PC-3 (cell line): Measurements from ENCODE around the gene APCDD1. TPM values are rescaled to one million over a fixed set of nuclear protein-coding genes. Genes with fewer than 3 reads are reported as not detected.

Experiments used
- ATAC-seq: fragments of 200-7000 bp; cut with Tn5 transposase; 2 replicates; pipeline ENCODE4 v1.9.1; 2020; ENCODE audit warnings: mild to moderate bottlenecking, moderate library complexity
- BruUV-seq: library from RNA; stranded (reverse); fragments of 400-500 nt; replicated peaks from 2 replicates; lab custom pipeline; 2021; lab: Mats Ljungman, UMichigan
- CTCF ChIA-PET: fragments of 300-600 bp; sonication (Branson Sonifier 250); formaldehyde crosslinking; loops from one replicate; lab custom pipeline; 2022; ENCODE audit warnings: antibody characterized with exemption; lab: Charles Lee
- POLR2A ChIA-PET: fragments of 300-600 bp; sonication (Branson Sonifier 250); formaldehyde crosslinking; loops from one replicate; lab custom pipeline; 2022; ENCODE audit warnings: antibody characterized with exemption; ENCODE audit not compliant: unreplicated experiment; lab: Charles Lee
- DNase-seq: peaks from one replicate; pipeline ENCODE4 v3.0.0-alpha.2; 2015
- H2AFZ ChIP-seq: fragments of 300-600 bp; sonication (generic); 2 replicates; pipeline ENCODE4 v1.6.0; 2016; ENCODE audit warnings: antibody characterized with exemption, low read length
- H3F3A ChIP-seq: fragments of 300-600 bp; sonication (generic); one replicate; pipeline ENCODE4 v1.6.0; 2017; ENCODE audit warnings: antibody characterized with exemption, low read length, control low read depth, mild to moderate bottlenecking; ENCODE audit not compliant: unreplicated experiment
- H3K27ac ChIP-seq: fragments of 300-600 bp; sonication (generic); 2 replicates; pipeline ENCODE4 v1.5.1; 2016; ENCODE audit warnings: mild to moderate bottlenecking, low read length
- H3K27me3 ChIP-seq: fragments of 300-600 bp; sonication (generic); 2 replicates; pipeline ENCODE4 v1.6.1; 2016; ENCODE audit warnings: low read length, mixed read lengths
- H3K36me3 ChIP-seq: fragments of 300-600 bp; sonication (generic); 2 replicates; pipeline ENCODE4 v1.6.1; 2016; ENCODE audit warnings: low read depth, mixed run types, low read length, mixed read lengths
- H3K4me1 ChIP-seq: fragments of 300-600 bp; sonication (generic); 2 replicates; pipeline ENCODE4 v1.5.1; 2016; ENCODE audit warnings: low read length; ENCODE audit not compliant: insufficient read depth
- H3K4me2 ChIP-seq: fragments of 300-600 bp; sonication (generic); 2 replicates; pipeline ENCODE4 v1.6.0; 2016; ENCODE audit warnings: low read length
- H3K4me3 ChIP-seq: fragments of 300-600 bp; sonication (generic); 2 replicates; pipeline ENCODE4 v1.5.1; 2016; ENCODE audit warnings: mild to moderate bottlenecking, low read length, mixed read lengths
- H3K79me2 ChIP-seq: fragments of 300-600 bp; sonication (generic); 2 replicates; pipeline ENCODE4 v1.6.1; 2017; ENCODE audit warnings: low read length, mixed read lengths
- H3K9ac ChIP-seq: fragments of 300-600 bp; sonication (generic); 2 replicates; pipeline ENCODE4 v1.6.0; 2016; ENCODE audit warnings: mild to moderate bottlenecking, low read length
- H3K9me2 ChIP-seq: fragments of 300-600 bp; sonication (generic); replicated peaks from 2 replicates; pipeline ENCODE4 v1.6.1; 2016; ENCODE audit warnings: mixed run types, low read length, mixed read lengths
- H3K9me3 ChIP-seq: fragments of 300-600 bp; sonication (generic); 2 replicates; pipeline ENCODE4 v1.6.1; 2016; ENCODE audit warnings: low read length, mixed read lengths
- H4K20me1 ChIP-seq: fragments of 300-600 bp; sonication (generic); 2 replicates; pipeline ENCODE4 v1.6.1; 2016; ENCODE audit warnings: low read length, mixed read lengths
- CTCF ChIP-seq: fragments of 300-600 bp; sonication (generic); conservative IDR thresholded peaks from 2 replicates; pipeline ENCODE4 v1.5.1; 2017; ENCODE audit warnings: antibody characterized with exemption, low read depth, mild to moderate bottlenecking, low read length
- EZH2 ChIP-seq: fragments of 300-600 bp; sonication (generic); IDR thresholded peaks from one replicate; pipeline ENCODE4 v1.6.1; 2017; ENCODE audit warnings: antibody characterized with exemption, mild to moderate bottlenecking, low read length; ENCODE audit not compliant: unreplicated experiment
- EZH2phosphoT487 ChIP-seq: fragments of 300-600 bp; sonication (generic); IDR thresholded peaks from 2 replicates; pipeline ENCODE4 v1.6.1; 2018; ENCODE audit warnings: mild to moderate bottlenecking, antibody characterized with exemption, low read length, borderline replicate concordance
- intact Hi-C: fragments of 100-400 bp; cut with micrococcal nuclease; formaldehyde crosslinking; loops from 2 replicates; pipeline ENCODE4 v1.9.0; 2023
- total RNA-seq: library from RNA; depleted of rRNA; stranded (reverse); fragments of >200 nt; gene quantifications from 2 replicates; pipeline ENCODE4 v1.2.3, GENCODE V29; 2014

APCDD1 gene
- total RNA-seq, 1 experiment from 2014 or later = not detected

DNA sequence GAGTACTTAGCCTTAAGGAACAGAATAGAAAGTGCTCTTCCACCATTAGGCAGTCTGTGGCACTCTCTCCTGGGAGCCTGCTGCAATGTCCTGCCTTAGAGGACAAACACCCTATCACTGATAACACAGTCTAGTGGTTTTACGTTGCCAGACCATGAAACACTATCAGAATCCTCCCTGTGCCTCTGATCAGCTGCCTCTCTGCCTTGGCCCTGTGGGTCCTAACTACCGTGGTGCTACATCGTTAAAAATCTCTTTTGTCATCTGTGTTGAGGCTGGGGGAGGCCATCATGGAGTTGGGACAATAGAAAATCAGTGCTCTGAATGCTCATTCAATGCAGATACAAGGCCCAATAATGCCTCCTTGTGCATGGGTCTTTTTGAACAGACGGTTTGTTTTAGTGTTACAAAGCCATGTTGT is 11.9 kb upstream of the APCDD1 start:
- no peaks in the 10 kb centered on the region for H3K9me2 ChIP-seq
- H3K36me3 ChIP-seq = no peaks in the 10 kb centered on the region
- H3K27me3 ChIP-seq = peaks cover 95% of the 10 kb centered on the region
- H3K27ac ChIP-seq = no peak overlapping the region
- no peak overlapping the region for H3K9ac ChIP-seq
- intact Hi-C loops = no loop called here
- no peaks in the 10 kb centered on the region for H3K4me1 ChIP-seq
- H3F3A ChIP-seq = no peaks in the 10 kb centered on the region
- H3K4me2 ChIP-seq = no peak overlapping the region
- H3K79me2 ChIP-seq = no peaks in the 10 kb centered on the region
- H3K4me3 ChIP-seq = no peak overlapping the region
- ChIA-PET CTCF (interaction anchor here (0.6 kb wide), 1 partner anchor 1907 kb away, joined by 3 read pairs; no protein-coding TSS in a partner anchor), POLR2A (no interaction called here)
- no peak for DNase-seq
- no peaks in the 10 kb centered on the region for H3K9me3 ChIP-seq
- H4K20me1 ChIP-seq = no peaks in the 10 kb centered on the region
- no TSS peak for BruUV-seq
- H2AFZ ChIP-seq = no peak overlapping the region
- TF ChIP-seq EZH2phosphoT487 = no peak
- TF ChIP-seq EZH2 = no peak
- TF ChIP-seq CTCF = no peak
- no peak for ATAC-seq

- no TSS peak for BruUV-seq
- Histone ChIP-seq H4K20me1 (no peaks in the 10 kb centered on the region), H3K4me2 (no peak overlapping the region), H3K79me2 (no peaks in the 10 kb centered on the region), H3F3A (no peaks in the 10 kb centered on the region), H3K9me3 (no peaks in the 10 kb centered on the region), H3K4me3 (no peak overlapping the region), H3K36me3 (no peaks in the 10 kb centered on the region), H3K4me1 (no peaks in the 10 kb centered on the region), H3K9me2 (no peaks in the 10 kb centered on the region), H3K27ac (no peak overlapping the region), H3K9ac (no peak overlapping the region), H2AFZ (no peak overlapping the region), H3K27me3 (peaks cover 95% of the 10 kb centered on the region)
- no peak for ATAC-seq
- ChIA-PET CTCF (no interaction called here), POLR2A (no interaction called here)
- DNase-seq = no peak
- intact Hi-C loops = no loop called here
- no peak for TF ChIP-seq CTCF
- TF ChIP-seq EZH2 = no peak
- TF ChIP-seq EZH2phosphoT487 = no peak
These were observed 11.4 kb upstream of the APCDD1 start for GRCh38 chr18:10443001-10443400.

GRCh38 chr18:10444314-10445006 is 10.0 kb upstream of the APCDD1 start:
- Histone ChIP-seq H3K79me2 (no peaks in the 10 kb centered on the region), H4K20me1 (no peaks in the 10 kb centered on the region), H2AFZ (no peak overlapping the region), H3K9ac (no peak overlapping the region), H3K36me3 (no peaks in the 10 kb centered on the region), H3K4me1 (no peaks in the 10 kb centered on the region), H3K4me3 (no peak overlapping the region), H3K4me2 (no peak overlapping the region), H3K27ac (no peak overlapping the region), H3F3A (no peaks in the 10 kb centered on the region), H3K27me3 (peaks cover 95% of the 10 kb centered on the region), H3K9me2 (no peaks in the 10 kb centered on the region), H3K9me3 (no peaks in the 10 kb centered on the region)
- no peak for TF ChIP-seq EZH2
- no peak for TF ChIP-seq CTCF
- TF ChIP-seq EZH2phosphoT487 = no peak
- intact Hi-C loops = no loop called here
- DNase-seq (no peak), ATAC-seq (no peak)
- ChIA-PET CTCF (no interaction called here), POLR2A (no interaction called here)
- no TSS peak for BruUV-seq
